Vagina (tissue), 2 donors: ENCODE data around the gene LY6G5B. TPM values are rescaled to one million over a fixed set of nuclear protein-coding genes. Genes with fewer than 3 reads are reported as not detected.

Source experiments
- DNase-seq, 2 donors: peaks; one replicate each; pipeline ENCODE4 v3.0.0-alpha.2; 2017; ENCODE audit errors: extremely low spot score in 2 of 2
- H3K27ac ChIP-seq: fragments of 200-600 bp; sonication (generic); one replicate; pipeline ENCODE4 v1.5.1; 2019
- H3K27me3 ChIP-seq: fragments of 200-600 bp; sonication (generic); one replicate; pipeline ENCODE4 v1.5.1; 2019
- H3K36me3 ChIP-seq, 2 donors: fragments of 200-600 bp; sonication (generic); one replicate each; pipeline ENCODE4 v1.5.1; 2017 to 2019
- H3K4me1 ChIP-seq: fragments of 200-600 bp; sonication (generic); one replicate; pipeline ENCODE4 v1.5.1; 2019
- H3K4me3 ChIP-seq, 2 donors: fragments of 200-600 bp; sonication (generic); 1 replicate in 1 of 2; 2 replicates in 1 of 2; pipeline ENCODE4 v1.5.1; 2016 to 2019
- H3K9me3 ChIP-seq: fragments of 200-600 bp; sonication (generic); one replicate; pipeline ENCODE4 v1.5.1; 2019
- CTCF ChIP-seq, 3 experiments: fragments of 450-650 bp in 2 of 3; fragments of 200-600 bp in 1 of 3; sonication (generic) in 1 of 3; IDR thresholded peaks; one replicate each; pipeline ENCODE4 v1.5.1; 2017 to 2019; ENCODE audit warnings: antibody characterized with exemption in 3 of 3, mild to moderate bottlenecking in 2 of 3, moderate library complexity in 2 of 3
- POLR2A ChIP-seq, 2 donors: fragments of 450-650 bp; IDR thresholded peaks; one replicate each; pipeline ENCODE4 v1.6.1; 2017; ENCODE audit warnings: antibody characterized with exemption in 2 of 2, mild to moderate bottlenecking in 2 of 2, moderate library complexity in 2 of 2
- POLR2AphosphoS5 ChIP-seq, 2 donors: sonication (generic); formaldehyde crosslinking; IDR thresholded peaks; one replicate each; pipeline ENCODE4 v1.9.0; 2017; ENCODE audit warnings: antibody characterized with exemption in 2 of 2, mild to moderate bottlenecking in 2 of 2, low read depth in 1 of 2; ENCODE audit not compliant: insufficient read depth in 1 of 2
- intact Hi-C: fragments of 100-400 bp; cut with DNase I; formaldehyde crosslinking; loops from one replicate; pipeline ENCODE4 v1.15.1; 2023
- total RNA-seq: library from RNA; depleted of rRNA; stranded (reverse); fragments of >200 nt; gene quantifications from one replicate; pipeline ENCODE4 v1.2.3, GENCODE V29; 2016

LY6G5B gene
- total RNA-seq, 1 donor from 2014 or later, result 7.4 TPM

GRCh38 chr6:31630177-31630934 is 39.4 kb upstream of the LY6G5B start:
- no peak overlapping the region for H3K27ac ChIP-seq
- H3K36me3 ChIP-seq, result peaks cover 0 to 97% of the 10 kb centered on the region in 2 donors
- intact Hi-C loops, result no loop called here
- no peaks in the 10 kb centered on the region for H3K9me3 ChIP-seq
- H3K4me3 ChIP-seq, result no peak overlapping the region
- TF ChIP-seq POLR2A (IDR thresholded peaks at IDR 0.05) (no peak), CTCF (IDR thresholded peaks at IDR 0.05) (no peak), POLR2AphosphoS5 (IDR thresholded peaks at IDR 0.05; ENCODE audit: insufficient read depth in 1 of 2, low read depth in 1 of 2) (no peak)
- no peaks in the 10 kb centered on the region for H3K27me3 ChIP-seq
- no peaks in the 10 kb centered on the region for H3K4me1 ChIP-seq
- no peak for DNase-seq

DNA sequence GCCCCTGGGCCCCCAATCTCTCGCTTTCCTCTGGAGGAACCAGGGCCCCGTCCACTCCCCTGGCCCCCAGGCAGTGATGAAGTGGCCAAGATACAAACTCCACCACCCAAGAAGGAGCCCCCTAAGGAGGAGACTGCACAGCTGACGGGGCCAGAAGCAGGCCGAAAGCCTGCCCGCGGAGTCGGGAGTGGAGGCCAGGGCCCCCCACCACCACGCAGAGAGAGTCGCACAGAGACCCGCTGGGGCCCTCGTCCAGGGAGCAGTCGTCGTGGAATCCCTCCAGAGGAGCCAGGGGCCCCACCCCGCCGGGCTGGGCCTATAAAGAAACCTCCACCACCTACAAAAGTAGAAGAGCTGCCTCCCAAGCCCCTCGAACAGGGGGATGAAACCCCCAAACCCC is 38.6 kb upstream of the LY6G5B start:
- H3K9me3 ChIP-seq, result no peaks in the 10 kb centered on the region
- H3K27me3 ChIP-seq, result no peaks in the 10 kb centered on the region
- DNase-seq, result no peak
- H3K4me3 ChIP-seq, result no peak overlapping the region
- no peak overlapping the region for H3K27ac ChIP-seq
- H3K36me3 ChIP-seq, result peaks cover 0 to 97% of the 10 kb centered on the region in 2 donors
- TF ChIP-seq POLR2A (IDR thresholded peaks at IDR 0.05), result no peak
- no peak for TF ChIP-seq CTCF (IDR thresholded peaks at IDR 0.05)
- intact Hi-C loops, result no loop called here
- H3K4me1 ChIP-seq, result no peaks in the 10 kb centered on the region

DNA sequence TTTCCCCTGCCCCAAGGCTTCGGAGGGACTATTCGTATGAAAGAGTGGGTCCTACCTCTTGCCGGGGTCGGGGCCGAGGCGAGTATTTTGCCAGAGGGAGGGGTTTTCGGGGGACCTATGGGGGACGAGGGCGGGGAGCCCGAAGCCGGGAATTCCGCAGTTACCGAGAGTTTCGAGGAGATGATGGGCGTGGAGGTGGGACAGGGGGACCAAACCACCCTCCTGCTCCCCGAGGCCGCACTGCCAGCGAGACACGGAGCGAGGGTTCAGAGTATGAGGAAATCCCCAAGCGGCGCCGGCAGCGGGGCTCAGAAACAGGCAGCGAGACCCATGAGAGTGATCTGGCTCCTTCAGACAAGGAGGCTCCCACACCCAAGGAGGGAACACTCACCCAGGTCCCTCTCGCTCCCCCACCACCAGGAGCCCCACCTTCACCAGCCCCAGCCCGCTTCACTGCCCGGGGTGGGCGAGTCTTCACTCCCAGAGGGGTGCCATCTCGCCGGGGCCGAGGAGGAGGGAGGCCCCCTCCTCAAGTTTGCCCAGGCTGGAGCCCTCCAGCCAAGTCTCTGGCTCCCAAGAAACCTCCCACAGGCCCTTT is 38.0 kb upstream of the LY6G5B start:
- Histone ChIP-seq H3K4me3 (no peak overlapping the region), H3K4me1 (no peaks in the 10 kb centered on the region), H3K27me3 (no peaks in the 10 kb centered on the region), H3K9me3 (no peaks in the 10 kb centered on the region), H3K27ac (no peak overlapping the region), H3K36me3 (peaks cover 0 to 97% of the 10 kb centered on the region in 2 donors)
- DNase-seq, result no peak
- TF ChIP-seq POLR2AphosphoS5 (IDR thresholded peaks at IDR 0.05; ENCODE audit: insufficient read depth in 1 of 2, low read depth in 1 of 2) (no peak), CTCF (IDR thresholded peaks at IDR 0.05) (no peak), POLR2A (IDR thresholded peaks at IDR 0.05) (no peak)
- intact Hi-C loops, result no loop called here

- no peak overlapping the region for H3K4me3 ChIP-seq
- H3K4me1 ChIP-seq, result no peaks in the 10 kb centered on the region
- H3K36me3 ChIP-seq, result peaks cover 0 to 97% of the 10 kb centered on the region in 2 donors
- H3K27ac ChIP-seq, result no peak overlapping the region
- H3K27me3 ChIP-seq, result no peaks in the 10 kb centered on the region
- TF ChIP-seq POLR2A (IDR thresholded peaks at IDR 0.05) (no peak), CTCF (IDR thresholded peaks at IDR 0.05) (no peak), POLR2AphosphoS5 (IDR thresholded peaks at IDR 0.05; ENCODE audit: insufficient read depth in 1 of 2, low read depth in 1 of 2) (peak in 1 of 2 donors; percentile 16)
- no peaks in the 10 kb centered on the region for H3K9me3 ChIP-seq
- intact Hi-C loops, result no loop called here
- no peak for DNase-seq
Observed at GRCh38 chr6:31632279-31632946, 37.4 kb upstream of the LY6G5B start.

GRCh38 chr6:31633447-31633846 is 36.3 kb upstream of the LY6G5B start:
- Histone ChIP-seq H3K27me3 (no peaks in the 10 kb centered on the region), H3K27ac (no peak overlapping the region)

More at GRCh38 chr6:31633447-31633846, 36.3 kb upstream of the LY6G5B start:
- H3K9me3 ChIP-seq, result no peaks in the 10 kb centered on the region
- no peaks in the 10 kb centered on the region for H3K4me1 ChIP-seq
- TF ChIP-seq POLR2AphosphoS5 (IDR thresholded peaks at IDR 0.05; ENCODE audit: insufficient read depth in 1 of 2, low read depth in 1 of 2) (no peak), POLR2A (IDR thresholded peaks at IDR 0.05) (no peak), CTCF (IDR thresholded peaks at IDR 0.05) (no peak)
- no peak overlapping the region for H3K4me3 ChIP-seq
- no peak for DNase-seq
- peaks cover 0 to 97% of the 10 kb centered on the region in 2 donors for H3K36me3 ChIP-seq
- intact Hi-C loops, result no loop called here
